DMS53 treated with DMSO at 0.1 percent for 48 hours (cell line): Measurements from ENCODE around the gene CRB1.
"Not testable (repeated sequence)": the region's sequence is repeated elsewhere in the genome, so short reads cannot be mapped to it uniquely, and the experiment has no call there.

Experiments
- DNase-seq: peaks from one replicate; lab custom pipeline; 2025; ENCODE audit not compliant: unreplicated experiment; lab: John Stamatoyannopoulos, UW

CRB1 gene

GRCh38 chr1:197451381-197451780, 183.3 kb downstream of the CRB1 start:
- no peak for DNase-seq

- DNase-seq, result no peak
Observed at GRCh38 chr1:197453376-197454058, 185.5 kb downstream of the CRB1 start.

DNA sequence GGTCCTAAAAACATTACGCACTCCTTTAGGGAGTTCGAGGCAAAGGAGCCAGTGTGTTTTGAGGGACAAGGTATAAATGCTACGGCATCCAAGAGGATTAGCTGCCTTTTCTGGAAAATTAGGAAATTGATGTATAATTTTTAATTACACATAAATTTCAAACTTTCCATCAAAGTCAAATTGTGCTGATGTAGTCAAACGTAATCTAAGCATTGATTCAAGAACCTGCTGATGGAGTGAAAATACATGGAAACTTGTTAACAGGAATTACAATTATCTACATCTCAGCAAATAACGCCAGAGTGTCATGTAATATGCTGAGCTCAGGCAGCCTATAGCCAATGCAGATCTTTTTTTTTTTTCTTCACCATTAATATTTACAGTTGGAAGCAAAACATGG, 194.5 kb downstream of the CRB1 start:
- DNase-seq, result no peak

DNA sequence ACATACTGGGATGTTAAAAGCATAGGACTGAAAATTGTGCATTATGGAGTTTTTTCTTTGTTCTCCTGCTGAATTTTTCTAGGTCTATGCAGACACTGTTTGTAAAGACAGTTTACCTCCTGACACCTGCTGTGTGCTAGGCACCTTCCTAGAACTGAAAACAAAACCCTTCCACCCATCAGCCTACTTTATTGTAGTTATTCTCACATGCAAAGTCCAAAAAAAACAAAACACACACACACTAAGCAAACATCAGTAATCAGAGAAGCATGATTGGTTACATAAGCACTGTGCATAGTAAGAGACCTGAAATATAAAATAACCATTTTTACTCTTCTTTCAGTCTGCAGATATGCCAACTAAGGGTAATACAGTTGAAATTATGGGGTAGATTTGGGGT, 195.1 kb downstream of the CRB1 start:
- DNase-seq, result peak; percentile 58

GRCh38 chr1:197464044-197464443, 196.0 kb downstream of the CRB1 start:
- no peak for DNase-seq

DNA sequence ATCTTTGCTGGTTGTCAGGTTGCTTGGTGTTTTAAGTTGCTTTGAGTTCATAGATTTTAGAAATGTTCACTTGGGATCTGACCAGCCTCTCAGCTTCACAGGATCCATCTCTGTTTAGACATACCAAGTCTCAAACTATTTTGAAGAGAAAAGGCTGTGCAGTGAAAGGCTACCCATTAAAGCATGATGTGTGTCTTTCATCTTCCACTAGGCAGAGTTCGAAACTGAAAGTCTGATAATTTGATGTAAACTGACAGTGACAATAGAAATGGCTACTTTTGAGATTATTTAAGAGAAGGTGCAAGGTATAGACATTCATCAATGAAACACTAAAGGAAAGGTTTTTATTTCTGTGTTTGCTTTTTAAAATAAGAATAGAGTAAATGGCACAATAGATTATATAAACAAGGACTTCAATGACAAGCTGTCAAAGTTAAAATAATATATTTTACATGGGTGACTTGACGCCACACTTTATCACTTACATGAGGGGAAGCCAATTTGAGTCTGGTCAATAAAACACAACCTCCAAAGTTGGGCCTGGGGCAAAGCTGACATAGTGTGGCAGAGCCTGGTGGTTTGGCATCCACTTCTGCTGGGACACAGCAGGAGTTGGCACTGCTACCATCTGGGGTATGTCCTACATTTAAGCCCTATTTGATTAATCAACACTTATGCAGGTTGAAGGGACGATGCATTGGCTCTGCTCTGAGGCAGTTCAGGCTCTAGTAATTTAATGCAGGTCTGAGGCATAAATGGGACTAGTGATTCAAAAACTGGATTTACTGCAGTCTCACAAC, 197.7 kb downstream of the CRB1 start:
- no peak for DNase-seq

DNA sequence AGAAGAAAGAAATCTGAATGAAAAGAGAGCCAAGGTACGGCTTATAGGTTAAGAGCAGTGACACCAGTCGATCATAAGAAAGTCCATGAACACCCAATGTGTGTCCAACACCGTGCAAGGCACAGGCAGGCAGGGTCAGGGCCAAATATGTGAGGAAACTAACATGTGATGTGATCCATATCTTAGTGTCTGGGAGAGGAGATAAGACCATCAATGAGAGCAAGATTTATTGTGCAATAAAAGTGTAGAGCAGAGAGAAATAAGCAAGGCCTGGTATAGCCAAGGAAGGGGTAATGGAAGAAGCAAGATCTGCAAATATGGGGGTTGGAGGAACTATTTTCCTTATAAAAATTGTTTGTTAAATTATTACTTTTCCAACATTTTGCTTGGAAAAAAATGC, 198.8 kb downstream of the CRB1 start:
- no peak for DNase-seq

- DNase-seq, result no peak
Observed at GRCh38 chr1:197467881-197468280, 199.8 kb downstream of the CRB1 start.

- no peak for DNase-seq
Observed at GRCh38 chr1:197468543-197469175, 200.6 kb downstream of the CRB1 start.

DNA sequence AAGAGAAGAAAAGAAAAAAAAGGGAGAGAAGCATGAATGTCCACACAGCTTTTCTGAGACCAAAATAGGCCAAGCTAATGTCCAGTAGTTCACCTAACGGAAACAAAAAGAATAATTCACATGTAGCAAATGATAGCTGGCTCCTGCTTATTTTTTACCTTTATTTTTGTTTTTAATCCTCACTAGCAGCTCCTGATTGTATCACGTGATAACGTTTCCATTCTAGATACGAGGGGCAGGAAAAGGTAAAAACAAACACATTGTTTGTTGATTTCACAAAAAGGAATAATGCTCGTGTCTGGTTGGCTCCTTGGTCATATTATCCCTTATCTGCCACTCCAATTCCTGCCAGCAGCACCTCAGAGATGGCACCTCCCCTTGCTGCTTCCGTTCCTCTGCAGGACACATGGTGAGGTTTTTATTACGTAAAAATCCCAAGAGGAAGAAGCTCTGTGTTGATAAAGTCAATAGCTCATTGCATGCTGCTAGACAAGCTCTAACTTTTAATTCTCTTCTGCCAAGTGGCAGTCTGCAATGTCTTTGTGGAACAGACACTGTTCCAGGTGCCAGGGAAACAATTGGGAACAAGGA, 201.7 kb downstream of the CRB1 start:
- no peak for DNase-seq

- no peak for DNase-seq
Observed at GRCh38 chr1:197470330-197470729, 202.3 kb downstream of the CRB1 start.

DNA sequence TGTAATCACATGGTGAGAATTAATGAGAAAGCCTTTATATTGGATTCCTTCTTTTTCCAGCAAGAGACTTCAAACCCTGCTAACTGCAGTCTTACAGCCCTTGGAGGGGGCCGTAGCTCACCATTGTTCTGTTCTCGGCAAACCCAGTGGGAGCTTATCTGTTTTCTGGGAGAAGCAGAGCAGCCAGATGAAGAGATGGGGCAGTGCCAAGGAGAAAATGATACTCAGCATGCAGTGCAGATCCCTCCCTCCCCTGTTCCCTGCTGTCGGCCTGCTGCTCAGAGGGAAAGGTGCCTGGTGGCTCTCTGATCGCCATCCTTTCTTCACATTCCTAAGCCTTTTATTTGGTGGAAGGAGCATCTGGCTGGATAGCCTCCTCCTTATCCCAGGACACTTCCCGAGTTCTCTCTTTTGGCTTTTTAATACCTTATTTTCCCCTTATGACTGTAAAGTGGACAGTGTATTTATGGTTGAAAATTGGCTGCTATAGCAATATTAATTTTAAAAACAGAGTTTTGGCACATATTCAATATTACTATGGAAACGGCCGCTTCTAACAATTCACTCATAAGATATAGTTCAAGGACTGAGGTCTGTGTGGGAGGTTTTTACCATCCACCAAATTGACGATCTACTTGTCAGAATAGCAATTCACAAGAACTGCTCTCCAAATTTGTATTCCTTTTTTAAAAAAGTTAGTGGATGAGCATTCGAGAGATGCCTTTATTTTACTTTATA, 203.4 kb downstream of the CRB1 start:
- no peak for DNase-seq

DNA sequence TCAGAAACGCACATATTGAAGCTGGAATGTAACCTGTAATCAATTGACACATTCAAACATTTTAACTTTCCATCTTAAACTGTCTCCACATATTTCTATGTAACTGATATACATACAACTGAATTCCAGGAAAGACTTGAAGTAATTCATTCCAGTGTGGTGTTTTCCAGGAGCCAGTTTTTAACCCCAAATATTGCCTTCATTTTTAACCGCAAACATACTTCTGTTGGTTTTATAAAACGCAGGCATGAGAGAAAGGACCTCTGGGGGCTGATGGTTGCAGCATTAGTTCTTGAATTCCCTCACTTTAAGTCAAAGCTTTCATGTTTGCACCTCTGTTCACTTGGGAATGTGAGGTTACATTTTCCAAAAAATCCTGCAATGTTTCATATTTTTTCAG, 204.1 kb downstream of the CRB1 start:
- DNase-seq, result no peak

GRCh38 chr1:197480446-197480845, 212.4 kb downstream of the CRB1 start:
- no peak for DNase-seq

DNA sequence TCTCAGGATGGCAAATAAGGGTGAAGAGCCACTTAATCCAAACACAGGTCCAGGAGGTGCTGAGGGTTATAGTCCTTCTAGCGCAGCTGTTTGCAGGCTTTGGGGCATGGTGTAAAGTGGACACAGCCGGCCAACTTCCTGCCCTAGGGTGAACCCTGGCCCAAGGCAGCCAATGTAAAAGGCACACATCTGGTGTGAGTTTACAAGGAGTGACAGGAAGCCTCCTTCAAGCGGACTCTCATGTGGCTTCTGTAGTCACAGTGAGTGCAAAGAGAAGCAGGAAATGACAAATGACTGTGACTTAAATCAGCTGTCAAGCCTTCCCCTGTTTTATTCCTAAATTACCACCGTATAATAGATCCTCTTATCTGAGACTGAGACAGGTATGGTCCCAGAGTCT, 213.0 kb downstream of the CRB1 start:
- DNase-seq, result peak; percentile 78

DNA sequence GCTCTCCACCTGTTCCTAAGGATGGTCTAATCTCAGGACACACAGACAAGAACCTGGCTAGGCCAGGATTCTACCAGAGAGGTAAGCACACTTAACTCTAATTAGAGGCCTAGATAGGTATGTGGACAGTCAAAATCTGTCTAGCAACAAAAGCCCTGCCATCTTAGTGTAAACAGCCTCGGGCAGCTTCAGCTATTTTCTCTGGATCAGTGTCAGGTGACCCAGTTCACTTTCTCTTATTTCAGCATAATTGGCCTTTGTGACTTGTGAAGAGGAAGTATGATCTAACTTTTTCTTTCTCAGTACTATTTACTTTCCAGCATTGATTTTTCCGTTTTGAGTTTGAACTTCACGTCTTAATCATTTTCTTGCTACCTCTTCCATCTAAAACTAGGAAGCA, 217.7 kb downstream of the CRB1 start:
- no peak for DNase-seq

DNA sequence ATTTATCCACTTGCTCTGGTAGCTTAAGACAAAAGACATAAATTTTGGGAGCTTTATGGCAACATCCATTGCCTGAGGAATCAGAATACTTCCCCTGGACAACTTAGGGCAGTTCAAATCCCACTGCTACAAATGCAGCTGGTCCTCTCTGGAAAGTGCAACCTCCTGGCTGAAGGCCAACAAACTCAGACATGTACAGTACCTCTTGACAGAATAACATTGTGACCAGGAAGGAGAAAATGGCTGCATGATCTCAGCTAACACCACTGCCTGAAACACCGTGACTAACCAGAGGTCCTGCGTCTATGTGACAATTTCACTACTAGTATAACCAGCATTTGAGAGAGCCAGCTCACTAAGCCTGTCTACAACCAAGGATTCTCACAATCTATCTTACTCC, 218.9 kb downstream of the CRB1 start:
- DNase-seq, result peak; percentile 58

- DNase-seq, result not testable (repeated sequence)
Observed at GRCh38 chr1:197491505-197491904, 223.5 kb downstream of the CRB1 start.

- no peak for DNase-seq
Observed at GRCh38 chr1:197496722-197497121, 228.7 kb downstream of the CRB1 start.

GRCh38 chr1:197510691-197511378, 242.8 kb downstream of the CRB1 start:
- no peak for DNase-seq

GRCh38 chr1:197515421-197515820, 247.4 kb downstream of the CRB1 start:
- no peak for DNase-seq
